Measurements from ENCODE around the gene RPN2. TPM values are rescaled to one million over a fixed set of nuclear protein-coding genes. Genes with fewer than 3 reads are reported as not detected.

Gene RPN2
- total RNA-seq, 1 experiment from 2014 or later, result 220 TPM

GRCh38 chr20:37290158-37290810 lies 111.2 kb downstream of the RPN2 start:
- BruUV-seq (replicated peaks), result no TSS peak
- H3K9ac ChIP-seq (ENCODE audit: low read length), result peak overlapping the region; percentile 98
- peak overlapping the region; percentile 72 for H3K27ac ChIP-seq (ENCODE audit: low read depth, low read length)
- peaks cover 26 to 51% of the 10 kb centered on the region in 2 experiments for H3K4me1 ChIP-seq (ENCODE audit: control insufficient read depth in 1 of 2, insufficient read depth in 2 of 2, low read length in 2 of 2)
- RAD21 ChIA-PET (ENCODE audit: low non-redundant PET in 1 of 2, low total read pairs in 2 of 2, uncharacterized antibody in 2 of 2, unreplicated experiment in 2 of 2), result no interaction called here
- H4K20me1 ChIP-seq (ENCODE audit: insufficient read depth), result no peaks in the 10 kb centered on the region
- intact Hi-C loops (cut with micrococcal nuclease), result loop anchor here (5.0 kb wide), 1 partner anchor 92 kb away; no protein-coding TSS in a partner anchor
- no peaks in the 10 kb centered on the region for H3K27me3 ChIP-seq (ENCODE audit: insufficient read depth, low read length)
- no peak for DNase-seq (ENCODE audit: low read depth, low spot score)
- peaks cover 57% of the 10 kb centered on the region for H3K79me2 ChIP-seq (ENCODE audit: insufficient read depth, low read length)
- peaks cover 0 to 15% of the 10 kb centered on the region in 2 experiments; a peak in 2 of 4 replicates for H3K36me3 ChIP-seq (ENCODE audit: control insufficient read depth in 1 of 2, insufficient read depth in 2 of 2, low read length in 2 of 2)
- TF ChIP-seq EGR1 (IDR thresholded peaks at IDR 0.05; ENCODE audit: low read depth) (no peak), EZH2 (IDR thresholded peaks at IDR 0.05) (no peak), ZFX (IDR thresholded peaks at IDR 0.05) (no peak)
- H2AFZ ChIP-seq (ENCODE audit: low read depth, low read length, poor library complexity, severe bottlenecking), result no peak overlapping the region
- CTCF ChIA-PET, result no interaction called here
- H3K4me2 ChIP-seq (ENCODE audit: low read length), result peak overlapping the region; percentile 84
- no peak for ATAC-seq
- H3K4me3 ChIP-seq (replicated peaks in 1 of 2; ENCODE audit: low read depth in 1 of 2, low read length in 2 of 2), result peak overlapping the region; percentile 90 to 96
- H3K9me2 ChIP-seq (ENCODE audit: insufficient read depth), result no peaks in the 10 kb centered on the region
- POLR2A ChIA-PET, result no interaction called here
- no peaks in the 10 kb centered on the region for H3K9me3 ChIP-seq (ENCODE audit: control insufficient read depth in 1 of 2, insufficient read depth in 1 of 2, low read depth in 1 of 2, low read length in 2 of 2)

Other genes with a start within 250 kb of the RPN2 start
- 21.4 TPM for gene SAMHD1, start 227.6 kb upstream of the RPN2 start, total RNA-seq (2021; ENCODE audit: unreplicated experiment)
- gene RBL1, start 83.3 kb upstream of the RPN2 start, total RNA-seq (2021; ENCODE audit: unreplicated experiment), result 16.9 TPM
- 0.79 TPM for gene MROH8, start 218 bp downstream of the RPN2 start, total RNA-seq (2021; ENCODE audit: unreplicated experiment)
- gene GHRH, start 82.5 kb downstream of the RPN2 start, total RNA-seq (2021; ENCODE audit: unreplicated experiment), result not detected
- gene MANBAL, start 110.3 kb downstream of the RPN2 start, total RNA-seq (2021; ENCODE audit: unreplicated experiment), result 47.9 TPM
- gene SRC, start 166.8 kb downstream of the RPN2 start, total RNA-seq (2021; ENCODE audit: unreplicated experiment), result 42.3 TPM

All from HCT116 (cell line).